ENCODE measurements around the gene HERPUD2. TPM values are rescaled to one million over a fixed set of nuclear protein-coding genes. Genes with fewer than 3 reads are reported as not detected.

The HERPUD2 gene
- total and polyA plus RNA-seq, 2 donors (not counting 3 experiments of a cell fraction or from before 2014, with no cell fraction given): 33.9 to 42.0 TPM

DNA sequence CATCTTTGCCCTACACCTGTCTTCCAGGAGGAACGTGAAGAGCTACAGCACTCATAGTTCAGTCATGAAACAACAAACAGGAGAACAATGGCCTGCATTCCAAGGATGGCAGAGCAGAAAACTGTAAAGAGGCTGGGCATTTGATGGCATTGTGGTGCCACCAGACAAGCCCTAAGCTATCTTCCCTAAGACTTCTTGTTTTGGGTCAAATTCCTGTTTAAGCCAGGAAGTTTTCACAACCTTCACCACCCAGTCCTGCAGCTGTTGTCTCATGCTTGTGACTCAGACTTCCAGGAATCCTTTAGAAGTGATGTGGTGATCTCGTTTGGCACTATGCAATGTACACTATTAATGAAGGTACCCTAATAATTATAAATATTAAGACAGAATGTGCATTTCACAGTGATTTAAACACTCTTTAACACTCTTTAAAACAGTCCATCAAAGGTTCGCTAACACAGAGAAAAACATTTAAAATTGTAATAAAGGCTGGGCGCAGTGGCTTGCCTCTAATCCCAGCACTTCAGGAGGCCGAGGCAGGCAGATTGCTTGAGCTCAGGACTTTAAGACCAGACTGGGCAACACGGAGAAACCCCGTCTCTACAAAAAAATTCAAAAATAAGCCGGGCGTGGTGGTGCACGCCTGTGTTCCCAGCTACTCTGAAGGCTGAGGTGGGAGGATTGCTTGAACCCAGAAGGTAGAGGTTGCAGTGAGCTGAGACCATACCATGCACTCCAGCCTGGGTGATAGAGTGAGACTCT lies 2.7 kb upstream of the HERPUD2 start:
- H3K79me2 ChIP-seq (ENCODE audit: control insufficient read depth, insufficient read depth, low read length): peaks cover 16% of the 10 kb centered on the region
- no TSS peak for BruUV-seq (replicated peaks)
- intact Hi-C loops (cut with micrococcal nuclease): loop anchor here (5.0 to 10.0 kb wide), 2 partner anchors 340 to 597 kb away; no protein-coding TSS in a partner anchor
- no peaks in the 10 kb centered on the region for H3K36me3 ChIP-seq (ENCODE audit: control insufficient read depth in 2 of 2, extremely low read depth in 1 of 2, insufficient read depth in 2 of 2, low read length in 2 of 2)
- FAIRE-seq (peak; percentile 86), DNase-seq (ENCODE audit: low read depth, low spot score) (peak; percentile 60)
- ChIA-PET CTCF (interaction anchor here (1.0 to 7.2 kb wide), 8 partner anchors 10 to 279 kb away, joined by 3 to 49 read pairs (median 6); partner anchors contain the start of gene SEPTIN7), POLR2A (interaction anchor here (1.3 kb wide), 1 partner anchor 103 kb away, joined by 6 read pairs; no protein-coding TSS in a partner anchor)
- H4K20me1 ChIP-seq (replicated peaks; ENCODE audit: control insufficient read depth, extremely low read depth, insufficient read depth, low read length): no peaks in the 10 kb centered on the region
- H3K4me2 ChIP-seq (ENCODE audit: insufficient read depth, low read length): peak overlapping the region; percentile 59
- no peaks in the 10 kb centered on the region for H3K9me1 ChIP-seq (replicated peaks; ENCODE audit: control insufficient read depth, extremely low read depth, insufficient read depth, low read length)
- peak overlapping the region; percentile 11 for H3K9ac ChIP-seq (replicated peaks; ENCODE audit: extremely low read depth, insufficient read depth, low read length)
- peak overlapping the region; percentile 50 for H2AFZ ChIP-seq (ENCODE audit: low read depth, low read length)
- peak overlapping the region; percentile 65 for H3K27ac ChIP-seq (ENCODE audit: insufficient read depth, low read depth, low read length)
- TF ChIP-seq EZH2 (IDR thresholded peaks at IDR 0.05; ENCODE audit: borderline replicate concordance, low read depth, low read length, severe bottlenecking) (no peak), FOS (IDR thresholded peaks at IDR 0.05; ENCODE audit: borderline replicate concordance, insufficient read depth, low read length) (peak; percentile 85), GATA2 (IDR thresholded peaks at IDR 0.05; ENCODE audit: insufficient read depth, insufficient read length, low read depth, low read length) (no peak), JUN (IDR thresholded peaks at IDR 0.05; ENCODE audit: borderline replicate concordance, insufficient read depth, insufficient read length, low read depth) (peak; percentile 68)
- dilution Hi-C loops (cut with MboI; ENCODE audit: extremely low pct_ligation_motif_present, low sequenced_read_pairs): no loop called here
- no peaks in the 10 kb centered on the region for H3K9me3 ChIP-seq (replicated peaks; ENCODE audit: control insufficient read depth, insufficient read depth, low read length)
- H3K4me1 ChIP-seq (ENCODE audit: control insufficient read depth, extremely low read depth, insufficient read depth, low read length): peaks cover 42% of the 10 kb centered on the region
- no peaks in the 10 kb centered on the region for H3K27me3 ChIP-seq (ENCODE audit: control insufficient read depth in 2 of 2, insufficient read depth in 2 of 2, low read length in 2 of 2)
- H3K4me3 ChIP-seq (replicated peaks in 1 of 3; ENCODE audit: insufficient read depth in 1 of 3, low read depth in 1 of 3, low read length in 3 of 3): no peak overlapping the region

DNA sequence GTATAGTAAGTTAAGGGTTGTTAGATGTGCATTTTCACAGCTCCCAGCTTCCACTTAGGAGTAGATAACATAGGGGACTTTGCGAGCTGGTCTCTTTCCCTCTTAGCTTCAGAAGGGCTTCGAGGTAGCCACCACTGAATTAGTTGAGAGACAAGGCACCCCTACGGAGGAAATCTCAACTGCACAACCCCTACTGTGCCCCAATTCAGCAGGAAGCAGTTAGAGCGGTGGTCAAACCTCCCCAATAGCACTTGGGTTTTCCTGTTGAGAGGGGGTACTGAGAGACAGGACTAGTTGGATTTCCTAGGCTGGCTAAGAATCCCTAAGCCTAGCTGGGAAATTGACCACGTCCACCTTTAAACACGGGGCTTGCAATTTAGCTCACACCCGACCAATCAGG lies 1.1 kb upstream of the HERPUD2 start:
- dilution Hi-C loops (cut with MboI; ENCODE audit: extremely low pct_ligation_motif_present, low sequenced_read_pairs): no loop called here

More for the DNA sequence above, 1.1 kb upstream of the HERPUD2 start:
- Histone ChIP-seq H3K9ac (replicated peaks; ENCODE audit: extremely low read depth, insufficient read depth, low read length) (no peak overlapping the region), H3K27ac (ENCODE audit: insufficient read depth, low read depth, low read length) (no peak overlapping the region), H3K36me3 (ENCODE audit: control insufficient read depth in 2 of 2, extremely low read depth in 1 of 2, insufficient read depth in 2 of 2, low read length in 2 of 2) (no peaks in the 10 kb centered on the region), H3K4me3 (replicated peaks in 1 of 3; ENCODE audit: insufficient read depth in 1 of 3, low read depth in 1 of 3, low read length in 3 of 3) (no peak overlapping the region), H2AFZ (ENCODE audit: low read depth, low read length) (no peak overlapping the region), H3K79me2 (ENCODE audit: control insufficient read depth, insufficient read depth, low read length) (peaks cover 32% of the 10 kb centered on the region), H3K27me3 (ENCODE audit: control insufficient read depth in 2 of 2, insufficient read depth in 2 of 2, low read length in 2 of 2) (no peaks in the 10 kb centered on the region), H3K4me1 (ENCODE audit: control insufficient read depth, extremely low read depth, insufficient read depth, low read length) (peaks cover 54% of the 10 kb centered on the region), H3K4me2 (ENCODE audit: insufficient read depth, low read length) (peak overlapping the region; percentile 84), H3K9me3 (replicated peaks; ENCODE audit: control insufficient read depth, insufficient read depth, low read length) (no peaks in the 10 kb centered on the region), H4K20me1 (replicated peaks; ENCODE audit: control insufficient read depth, extremely low read depth, insufficient read depth, low read length) (no peaks in the 10 kb centered on the region), H3K9me1 (replicated peaks; ENCODE audit: control insufficient read depth, extremely low read depth, insufficient read depth, low read length) (no peaks in the 10 kb centered on the region)
- FAIRE-seq: no peak
- DNase-seq (ENCODE audit: low read depth, low spot score): no peak
- no peak for TF ChIP-seq EZH2 (IDR thresholded peaks at IDR 0.05; ENCODE audit: borderline replicate concordance, low read depth, low read length, severe bottlenecking)
- TF ChIP-seq FOS (IDR thresholded peaks at IDR 0.05; ENCODE audit: borderline replicate concordance, insufficient read depth, low read length): no peak
- TF ChIP-seq POLR2A (IDR thresholded peaks at IDR 0.05; ENCODE audit: low read depth, low read length): no peak
- ChIA-PET CTCF (interaction anchor here (2.7 to 7.2 kb wide), 2 partner anchors 8 to 14 kb away, joined by 7 to 49 read pairs; no protein-coding TSS in a partner anchor), POLR2A (interaction anchor here (2.0 kb wide), 1 partner anchor 105 kb away, joined by 14 read pairs; the partner anchor contains the start of gene SEPTIN7)
- BruUV-seq (replicated peaks): no TSS peak
- intact Hi-C loops (cut with micrococcal nuclease): loop anchor here (1.0 to 10.0 kb wide), 3 partner anchors 104 to 599 kb away; no protein-coding TSS in a partner anchor

Measured in endothelial cell of umbilical vein (primary cell).